ENCODE measurements around the gene SYNE1.
"Not testable (repeated sequence)": the region's sequence is repeated elsewhere in the genome, so short reads cannot be mapped to it uniquely, and the experiment has no call there.

The SYNE1 gene

GRCh38 chr6:152637296-152638047 lies at the start of gene SYNE1:
TSS of gene SYNE1 (minus strand) at chr6:152637362. CDS start at chr6:152628331, 9,031 bp downstream.
- peaks cover 44% of the 10 kb centered on the region for H3K27me3 Mint-ChIP-seq (ENCODE audit: low read depth)
- H3K4me1 Mint-ChIP-seq (ENCODE audit: low read depth), result peaks cover 12% of the 10 kb centered on the region
- peak within 1 kb of the TSS; percentile 62 for H3K4me3 Mint-ChIP-seq
- no peaks in the 10 kb centered on the region for H3K9me3 Mint-ChIP-seq
- no peaks in the 10 kb centered on the region for H3K36me3 Mint-ChIP-seq (ENCODE audit: low read depth)
- H3K27ac Mint-ChIP-seq, result no peak within 1 kb of the TSS

GRCh38 chr6:152685819-152686218 lies 48.7 kb upstream of the SYNE1 start:
- Mint-ChIP-seq H3K27me3 (ENCODE audit: low read depth) (no peaks in the 10 kb centered on the region), H3K4me3 (no peak overlapping the region), H3K27ac (no peak overlapping the region), H3K4me1 (ENCODE audit: low read depth) (no peaks in the 10 kb centered on the region), H3K9me3 (no peaks in the 10 kb centered on the region), H3K36me3 (ENCODE audit: low read depth) (no peaks in the 10 kb centered on the region)

- not testable (repeated sequence) for H3K27ac Mint-ChIP-seq; H3K36me3 Mint-ChIP-seq (ENCODE audit: low read depth); H3K9me3 Mint-ChIP-seq; H3K4me1 Mint-ChIP-seq (ENCODE audit: low read depth); H3K4me3 Mint-ChIP-seq; H3K27me3 Mint-ChIP-seq (ENCODE audit: low read depth)
Measured at GRCh38 chr6:152682935-152683334, 45.8 kb upstream of the SYNE1 start.

GRCh38 chr6:152682141-152682540 lies 45.0 kb upstream of the SYNE1 start:
- Mint-ChIP-seq H3K27me3 (ENCODE audit: low read depth) (no peaks in the 10 kb centered on the region), H3K4me3 (no peak overlapping the region), H3K27ac (no peak overlapping the region), H3K36me3 (ENCODE audit: low read depth) (no peaks in the 10 kb centered on the region), H3K4me1 (ENCODE audit: low read depth) (no peaks in the 10 kb centered on the region), H3K9me3 (no peaks in the 10 kb centered on the region)

- Mint-ChIP-seq H3K9me3 (no peaks in the 10 kb centered on the region), H3K27me3 (ENCODE audit: low read depth) (no peaks in the 10 kb centered on the region), H3K4me1 (ENCODE audit: low read depth) (no peaks in the 10 kb centered on the region), H3K4me3 (no peak overlapping the region), H3K36me3 (ENCODE audit: low read depth) (no peaks in the 10 kb centered on the region), H3K27ac (no peak overlapping the region)
Measured at GRCh38 chr6:152680879-152681517, 43.8 kb upstream of the SYNE1 start.

GRCh38 chr6:152680151-152680550 lies 43.0 kb upstream of the SYNE1 start:
- Mint-ChIP-seq H3K4me1 (ENCODE audit: low read depth) (no peaks in the 10 kb centered on the region), H3K36me3 (ENCODE audit: low read depth) (no peaks in the 10 kb centered on the region), H3K27me3 (ENCODE audit: low read depth) (no peaks in the 10 kb centered on the region), H3K27ac (no peak overlapping the region), H3K4me3 (no peak overlapping the region), H3K9me3 (no peaks in the 10 kb centered on the region)

GRCh38 chr6:152673236-152673635 lies 36.1 kb upstream of the SYNE1 start:
- H3K4me1 Mint-ChIP-seq (ENCODE audit: low read depth), result no peaks in the 10 kb centered on the region
- no peak overlapping the region for H3K27ac Mint-ChIP-seq
- no peaks in the 10 kb centered on the region for H3K36me3 Mint-ChIP-seq (ENCODE audit: low read depth)
- H3K9me3 Mint-ChIP-seq, result no peaks in the 10 kb centered on the region
- H3K27me3 Mint-ChIP-seq (ENCODE audit: low read depth), result no peaks in the 10 kb centered on the region
- no peak overlapping the region for H3K4me3 Mint-ChIP-seq

- H3K4me1 Mint-ChIP-seq (ENCODE audit: low read depth), result no peaks in the 10 kb centered on the region
- H3K36me3 Mint-ChIP-seq (ENCODE audit: low read depth), result no peaks in the 10 kb centered on the region
- no peak overlapping the region for H3K27ac Mint-ChIP-seq
- no peaks in the 10 kb centered on the region for H3K9me3 Mint-ChIP-seq
- no peak overlapping the region for H3K4me3 Mint-ChIP-seq
- no peaks in the 10 kb centered on the region for H3K27me3 Mint-ChIP-seq (ENCODE audit: low read depth)
Measured at GRCh38 chr6:152671171-152671570, 34.0 kb upstream of the SYNE1 start.

- Mint-ChIP-seq H3K4me3 (no peak overlapping the region), H3K27ac (no peak overlapping the region), H3K9me3 (no peaks in the 10 kb centered on the region), H3K36me3 (ENCODE audit: low read depth) (no peaks in the 10 kb centered on the region), H3K27me3 (ENCODE audit: low read depth) (no peaks in the 10 kb centered on the region), H3K4me1 (ENCODE audit: low read depth) (no peaks in the 10 kb centered on the region)
Measured at GRCh38 chr6:152669895-152670294, 32.7 kb upstream of the SYNE1 start.

GRCh38 chr6:152661776-152662175 lies 24.6 kb upstream of the SYNE1 start:
- H3K4me3 Mint-ChIP-seq, result no peak overlapping the region
- peaks cover 4% of the 10 kb centered on the region for H3K27me3 Mint-ChIP-seq (ENCODE audit: low read depth)
- H3K36me3 Mint-ChIP-seq (ENCODE audit: low read depth), result no peaks in the 10 kb centered on the region
- H3K4me1 Mint-ChIP-seq (ENCODE audit: low read depth), result no peaks in the 10 kb centered on the region
- H3K27ac Mint-ChIP-seq, result no peak overlapping the region
- H3K9me3 Mint-ChIP-seq, result no peaks in the 10 kb centered on the region

- H3K4me1 Mint-ChIP-seq (ENCODE audit: low read depth), result no peaks in the 10 kb centered on the region
- no peaks in the 10 kb centered on the region for H3K36me3 Mint-ChIP-seq (ENCODE audit: low read depth)
- no peak overlapping the region for H3K27ac Mint-ChIP-seq
- H3K9me3 Mint-ChIP-seq, result no peaks in the 10 kb centered on the region
- H3K27me3 Mint-ChIP-seq (ENCODE audit: low read depth), result no peaks in the 10 kb centered on the region
- H3K4me3 Mint-ChIP-seq, result no peak overlapping the region
Measured at GRCh38 chr6:152651986-152652385, 14.8 kb upstream of the SYNE1 start.

- H3K9me3 Mint-ChIP-seq, result no peaks in the 10 kb centered on the region
- H3K27me3 Mint-ChIP-seq (ENCODE audit: low read depth), result peaks cover 3% of the 10 kb centered on the region
- H3K4me1 Mint-ChIP-seq (ENCODE audit: low read depth), result no peaks in the 10 kb centered on the region
- no peaks in the 10 kb centered on the region for H3K36me3 Mint-ChIP-seq (ENCODE audit: low read depth)
- H3K4me3 Mint-ChIP-seq, result no peak overlapping the region
- H3K27ac Mint-ChIP-seq, result no peak overlapping the region
Measured at GRCh38 chr6:152648105-152648504, 10.9 kb upstream of the SYNE1 start.

GRCh38 chr6:152646732-152647131 lies 9.6 kb upstream of the SYNE1 start:
- not testable (repeated sequence) for H3K36me3 Mint-ChIP-seq (ENCODE audit: low read depth); H3K9me3 Mint-ChIP-seq; H3K4me1 Mint-ChIP-seq (ENCODE audit: low read depth); H3K4me3 Mint-ChIP-seq; H3K27me3 Mint-ChIP-seq (ENCODE audit: low read depth); H3K27ac Mint-ChIP-seq

- no peak overlapping the region for H3K27ac Mint-ChIP-seq
- H3K27me3 Mint-ChIP-seq (ENCODE audit: low read depth), result peaks cover 14% of the 10 kb centered on the region
- H3K9me3 Mint-ChIP-seq, result no peaks in the 10 kb centered on the region
- no peak overlapping the region for H3K4me3 Mint-ChIP-seq
- no peaks in the 10 kb centered on the region for H3K4me1 Mint-ChIP-seq (ENCODE audit: low read depth)
- H3K36me3 Mint-ChIP-seq (ENCODE audit: low read depth), result no peaks in the 10 kb centered on the region
Measured at GRCh38 chr6:152642578-152643375, 5.6 kb upstream of the SYNE1 start.

Data from T-helper 1 cell treated with Interleukin-12 subunit alpha and Interleukin-12 subunit beta and Interleukin-4 antibody, amounts not matched to agents 30 μg/mL and 1 μg/mL, for 36 hours (primary cell).